HS-5 (cell line): ENCODE data around the gene FAM32A.

Experiments
- DNase-seq: peaks from one replicate; pipeline ENCODE4 v3.0.0-alpha.2; 2012; ENCODE audit warnings: low read depth

FAM32A gene

GRCh38 chr19:16225279-16226183 is 40.3 kb downstream of the FAM32A start:
- no peak for DNase-seq

DNA sequence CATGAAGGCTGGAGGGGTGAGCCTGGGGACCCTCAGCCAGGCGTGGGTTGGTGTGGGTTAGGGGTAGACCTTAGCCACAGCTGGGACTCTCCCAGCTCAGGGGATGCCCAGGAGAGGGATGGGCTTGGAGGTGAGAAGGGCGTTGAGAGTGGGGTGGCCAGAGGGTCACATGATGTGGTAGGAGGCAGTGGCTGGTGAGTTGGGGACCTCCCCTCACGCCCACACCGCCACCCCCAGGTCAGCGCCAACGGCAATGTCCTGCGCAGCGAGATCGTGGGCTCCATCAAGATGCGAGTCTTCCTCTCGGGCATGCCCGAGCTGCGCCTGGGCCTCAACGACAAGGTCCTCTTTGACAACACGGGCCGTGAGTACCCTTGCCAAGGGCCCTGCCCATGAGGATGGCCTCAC is 41.0 kb downstream of the FAM32A start:
- no peak for DNase-seq

DNA sequence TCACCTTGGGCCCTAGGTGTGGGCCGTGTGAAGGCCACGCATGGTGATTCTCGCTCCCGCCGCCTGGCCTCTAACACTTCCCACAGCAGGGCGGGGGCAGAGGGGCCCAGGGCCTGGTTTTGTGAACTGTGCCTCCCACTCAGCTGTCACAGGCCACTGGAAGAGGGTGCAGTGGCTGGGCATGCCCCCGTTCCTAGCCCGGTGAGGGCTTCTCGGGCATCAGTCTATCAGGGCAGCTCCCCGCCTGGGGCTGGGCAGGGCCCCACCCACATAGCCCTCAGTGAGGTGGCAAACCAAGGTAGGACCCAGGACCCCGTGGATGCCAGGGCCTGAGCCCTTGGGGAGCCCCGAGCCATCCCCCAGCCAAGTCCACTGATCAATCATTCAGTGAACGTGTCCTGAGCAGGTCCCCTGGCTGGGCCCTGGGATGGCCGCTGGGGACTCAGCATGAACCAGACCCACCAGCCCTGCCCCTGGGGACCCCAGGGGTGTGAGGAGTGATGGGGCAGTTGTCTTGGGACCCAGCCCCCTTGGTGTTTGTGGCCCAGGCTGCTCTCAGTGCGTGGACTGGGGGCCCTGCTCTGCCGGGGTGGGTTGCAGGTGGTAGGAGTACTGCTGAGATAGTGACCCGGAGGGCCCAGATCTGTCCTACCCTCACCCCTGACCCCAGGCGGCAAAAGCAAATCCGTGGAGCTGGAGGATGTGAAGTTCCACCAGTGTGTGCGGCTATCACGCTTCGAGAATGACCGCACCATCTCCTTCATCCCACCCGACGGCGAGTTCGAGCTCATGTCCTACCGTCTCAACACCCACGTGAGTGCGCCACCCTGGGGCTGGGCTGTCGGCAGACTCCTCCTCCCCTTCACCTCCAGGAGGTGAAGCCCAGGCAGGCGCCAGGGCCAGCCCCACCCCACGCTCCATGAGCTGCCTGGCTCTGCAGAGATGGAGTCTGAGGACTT is 41.9 kb downstream of the FAM32A start:
- DNase-seq = no peak

GRCh38 chr19:16227837-16228636 is 42.8 kb downstream of the FAM32A start:
- no peak for DNase-seq

DNA sequence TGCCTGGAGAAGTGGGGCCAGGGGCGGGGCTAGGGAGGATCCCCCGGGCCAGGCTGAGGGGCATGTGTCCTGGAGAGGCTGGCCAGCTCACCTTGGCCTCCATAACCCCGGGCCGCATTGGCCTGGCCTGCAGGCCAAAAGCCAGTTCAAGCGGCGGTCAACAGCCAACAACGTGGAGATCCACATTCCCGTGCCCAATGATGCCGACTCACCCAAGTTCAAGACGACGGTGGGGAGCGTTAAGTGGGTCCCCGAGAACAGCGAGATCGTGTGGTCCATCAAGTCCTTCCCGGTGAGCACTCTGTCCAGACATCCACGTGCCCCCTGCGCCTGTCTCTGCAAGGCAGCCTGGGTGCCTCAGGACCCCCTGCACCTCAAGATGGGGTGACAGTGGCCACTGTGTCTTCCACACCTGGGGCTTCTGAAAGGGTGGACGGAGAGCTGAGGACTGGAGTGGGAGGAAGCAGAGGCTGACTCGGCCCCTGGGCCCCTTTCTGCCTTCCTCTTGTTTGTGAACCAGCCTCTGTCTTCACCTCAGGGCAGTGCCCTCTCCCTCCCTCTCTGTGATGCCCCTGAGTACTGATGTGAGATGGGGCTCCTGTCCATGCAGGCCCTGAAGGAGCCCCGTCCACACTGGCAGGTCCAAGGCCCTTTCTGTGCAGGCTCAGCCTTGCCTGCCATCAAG is 43.6 kb downstream of the FAM32A start:
- DNase-seq = no peak

- DNase-seq = no peak
Observed at GRCh38 chr19:16229322-16229641, 44.1 kb downstream of the FAM32A start.

GRCh38 chr19:16232127-16232526 is 46.9 kb downstream of the FAM32A start:
- no peak for DNase-seq

DNA sequence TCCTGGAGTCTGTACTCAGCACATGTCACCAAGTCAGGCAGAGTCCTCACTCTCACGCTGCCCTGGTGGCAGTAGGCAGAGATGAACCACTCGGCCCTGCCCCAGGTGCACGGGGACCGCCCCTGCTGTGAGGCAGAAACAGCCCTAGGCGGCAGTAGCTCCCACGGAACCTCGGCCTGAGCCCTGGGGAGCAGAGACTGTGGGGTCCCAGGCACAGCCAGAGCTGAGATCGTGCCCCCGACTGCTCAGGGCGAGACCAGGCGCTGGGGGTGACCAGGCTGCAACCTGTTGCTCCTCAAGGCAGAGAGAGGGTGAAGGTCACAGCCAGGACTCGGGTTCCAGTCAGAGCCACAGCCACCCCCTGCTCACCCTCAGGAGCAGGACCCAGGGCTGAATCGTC is 47.4 kb downstream of the FAM32A start:
- DNase-seq = no peak

- DNase-seq = no peak
Observed at GRCh38 chr19:16233081-16233776, 48.0 kb downstream of the FAM32A start.

DNA sequence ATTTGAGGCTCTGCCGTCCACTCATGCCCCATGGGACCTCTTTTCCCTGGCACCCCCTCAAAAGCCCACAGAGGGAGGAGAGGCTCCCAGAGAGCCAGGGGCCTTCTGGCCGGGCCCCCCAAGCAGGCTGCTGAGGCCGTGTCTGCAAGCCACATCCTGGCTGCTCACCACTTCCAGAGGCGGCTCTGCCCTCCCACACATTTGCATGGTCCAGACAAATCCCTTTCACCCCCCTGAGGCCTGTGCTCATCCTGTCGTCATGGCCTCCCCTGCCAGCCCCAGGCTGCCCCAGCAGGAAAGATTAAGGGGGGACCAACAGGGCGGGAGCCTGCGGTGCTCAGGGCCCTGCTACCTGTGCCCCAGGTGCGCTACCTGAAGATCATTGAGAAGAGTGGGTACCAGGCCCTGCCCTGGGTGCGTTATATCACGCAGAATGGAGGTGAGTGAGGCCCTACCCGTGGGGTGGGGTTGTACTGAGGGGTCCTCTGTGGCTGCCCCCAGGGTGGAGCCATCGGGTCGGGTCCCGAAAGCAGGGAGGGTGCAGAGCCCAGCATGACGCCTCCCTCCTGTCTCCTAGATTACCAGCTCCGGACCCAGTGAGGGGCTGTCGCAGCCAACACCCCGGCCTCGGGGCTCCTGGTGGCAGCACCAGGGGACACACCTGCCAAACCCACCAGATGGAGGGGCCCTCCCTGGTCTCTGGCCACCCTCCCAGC is 48.8 kb downstream of the FAM32A start:
- DNase-seq = no peak

DNA sequence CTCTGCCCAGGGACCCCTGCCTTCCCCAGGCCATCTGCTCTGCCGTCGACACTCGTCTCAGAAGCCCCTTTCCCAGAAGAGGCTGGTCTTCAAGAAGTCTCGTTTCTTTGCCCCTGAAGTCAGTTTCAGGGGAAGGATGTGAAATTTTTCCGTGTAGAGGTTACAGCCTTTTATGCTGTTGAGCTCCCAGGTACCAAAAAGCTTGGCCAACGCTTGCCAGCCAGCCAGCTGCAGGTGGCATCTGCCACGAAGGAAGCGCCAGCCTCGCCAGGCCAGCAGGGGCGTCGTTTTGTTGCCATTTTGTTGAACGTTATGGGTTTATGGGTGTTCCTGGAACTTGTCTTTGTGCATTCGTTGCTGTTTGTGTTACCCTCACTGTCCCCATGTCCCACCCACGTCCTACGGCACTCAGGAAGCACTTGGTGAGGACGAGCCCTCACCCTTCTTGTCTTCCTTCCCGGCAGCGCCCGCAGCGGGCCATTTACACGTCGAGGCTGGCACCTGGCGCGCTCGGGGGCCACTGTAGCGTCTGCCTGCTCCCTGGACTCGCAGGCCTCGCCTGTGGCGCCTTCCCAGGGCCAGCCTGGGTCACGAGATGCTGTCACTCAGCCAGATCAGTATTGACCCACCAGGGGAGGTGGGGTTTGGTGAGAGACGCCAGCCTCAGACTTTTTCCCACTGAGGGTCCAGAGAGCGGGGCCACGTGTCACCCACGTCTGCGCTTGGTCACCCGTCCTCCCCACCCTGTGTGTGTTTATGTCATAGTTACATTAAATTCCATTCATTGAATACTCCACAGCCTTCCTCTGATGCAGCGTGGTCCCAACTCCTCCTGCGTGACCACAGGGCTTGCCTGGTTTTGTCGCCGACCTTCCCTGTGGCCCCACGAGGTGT is 49.6 kb downstream of the FAM32A start:
- DNase-seq = no peak

- DNase-seq = no peak
Observed at GRCh38 chr19:16235811-16236652, 50.8 kb downstream of the FAM32A start.
